ENCODE results near the gene MT1E. TPM values are rescaled to one million over a fixed set of nuclear protein-coding genes. Genes with fewer than 3 reads are reported as not detected.

The MT1E gene
- total and polyA plus RNA-seq, 2 of the 13 experiments (the other 11 are each of a cell fraction or from before 2014, with no cell fraction given): 110 to 1,072 TPM

- TF ChIP-seq ZHX1 (CRISPR knock-in tag; IDR thresholded peaks at IDR 0.05; ENCODE audit: low read depth) (no peak), KDM1A (CRISPR knock-in tag; IDR thresholded peaks at IDR 0.05) (0 out of 2 replicates have a peak, but pooled peaks have one; percentile 51), RCOR2 (CRISPR knock-in tag; IDR thresholded peaks at IDR 0.05) (peak; percentile 54; the same call in 1 of the 2 replicates), RFX5 (IDR thresholded peaks at IDR 0.05; ENCODE audit: low read depth, low read length) (peak; percentile 47; the same call in 1 of the 2 replicates), GABPB1 (CRISPR knock-in tag; IDR thresholded peaks at IDR 0.05) (peak; percentile 24; the same call in 1 of the 2 replicates), NR2F1 (CRISPR knock-in tag; IDR thresholded peaks at IDR 0.05) (peak in 1 of 2 experiments; percentile 41; a peak in 1 of 4 replicates), SOX13 (IDR thresholded peaks at IDR 0.05) (no peak), SOX13 (CRISPR knock-in tag; conservative IDR thresholded peaks at IDR 0.05 in 1 of 2, IDR thresholded peaks at IDR 0.05 in 1 of 2) (no peak), HOXA3 (CRISPR knock-in tag; IDR thresholded peaks at IDR 0.05) (peak; percentile 25; the same call in 1 of the 2 replicates), ZNF83 (CRISPR knock-in tag; IDR thresholded peaks at IDR 0.05; ENCODE audit: borderline replicate concordance) (no peak), ZNF160 (CRISPR knock-in tag; IDR thresholded peaks at IDR 0.05) (no peak), SPEN (CRISPR knock-in tag; IDR thresholded peaks at IDR 0.05; ENCODE audit: low read depth) (peak; percentile 29; the same call in 1 of the 2 replicates), HMG20A (CRISPR knock-in tag; IDR thresholded peaks at IDR 0.05; ENCODE audit: borderline replicate concordance) (peak; percentile 60; the same call in 1 of the 2 replicates), DNMT3B (CRISPR knock-in tag; conservative IDR thresholded peaks at IDR 0.05) (no peak), BORCS8-MEF2B (CRISPR knock-in tag; IDR thresholded peaks at IDR 0.05) (peak; percentile 60; the same call in 1 of the 2 replicates), SOX5 (CRISPR knock-in tag; IDR thresholded peaks at IDR 0.05; ENCODE audit: borderline replicate concordance) (peak; percentile 35; the same call in 1 of the 2 replicates), XRCC5 (optimal IDR thresholded peaks at IDR 0.05; ENCODE audit: low read length) (no peak), HNF4A (CRISPR knock-in tag; IDR thresholded peaks at IDR 0.05) (0 out of 2 replicates have a peak, but pooled peaks have one; percentile 10)
- TF ChIP-seq, protein P1, sequence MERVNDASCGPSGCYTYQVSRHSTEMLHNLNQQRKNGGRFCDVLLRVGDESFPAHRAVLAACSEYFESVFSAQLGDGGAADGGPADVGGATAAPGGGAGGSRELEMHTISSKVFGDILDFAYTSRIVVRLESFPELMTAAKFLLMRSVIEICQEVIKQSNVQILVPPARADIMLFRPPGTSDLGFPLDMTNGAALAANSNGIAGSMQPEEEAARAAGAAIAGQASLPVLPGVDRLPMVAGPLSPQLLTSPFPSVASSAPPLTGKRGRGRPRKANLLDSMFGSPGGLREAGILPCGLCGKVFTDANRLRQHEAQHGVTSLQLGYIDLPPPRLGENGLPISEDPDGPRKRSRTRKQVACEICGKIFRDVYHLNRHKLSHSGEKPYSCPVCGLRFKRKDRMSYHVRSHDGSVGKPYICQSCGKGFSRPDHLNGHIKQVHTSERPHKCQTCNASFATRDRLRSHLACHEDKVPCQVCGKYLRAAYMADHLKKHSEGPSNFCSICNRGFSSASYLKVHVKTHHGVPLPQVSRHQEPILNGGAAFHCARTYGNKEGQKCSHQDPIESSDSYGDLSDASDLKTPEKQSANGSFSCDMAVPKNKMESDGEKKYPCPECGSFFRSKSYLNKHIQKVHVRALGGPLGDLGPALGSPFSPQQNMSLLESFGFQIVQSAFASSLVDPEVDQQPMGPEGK (CRISPR knock-in tag; IDR thresholded peaks at IDR 0.05): 0 out of 2 replicates have a peak, but pooled peaks have one; percentile 14
- TF ChIP-seq, protein P2, sequence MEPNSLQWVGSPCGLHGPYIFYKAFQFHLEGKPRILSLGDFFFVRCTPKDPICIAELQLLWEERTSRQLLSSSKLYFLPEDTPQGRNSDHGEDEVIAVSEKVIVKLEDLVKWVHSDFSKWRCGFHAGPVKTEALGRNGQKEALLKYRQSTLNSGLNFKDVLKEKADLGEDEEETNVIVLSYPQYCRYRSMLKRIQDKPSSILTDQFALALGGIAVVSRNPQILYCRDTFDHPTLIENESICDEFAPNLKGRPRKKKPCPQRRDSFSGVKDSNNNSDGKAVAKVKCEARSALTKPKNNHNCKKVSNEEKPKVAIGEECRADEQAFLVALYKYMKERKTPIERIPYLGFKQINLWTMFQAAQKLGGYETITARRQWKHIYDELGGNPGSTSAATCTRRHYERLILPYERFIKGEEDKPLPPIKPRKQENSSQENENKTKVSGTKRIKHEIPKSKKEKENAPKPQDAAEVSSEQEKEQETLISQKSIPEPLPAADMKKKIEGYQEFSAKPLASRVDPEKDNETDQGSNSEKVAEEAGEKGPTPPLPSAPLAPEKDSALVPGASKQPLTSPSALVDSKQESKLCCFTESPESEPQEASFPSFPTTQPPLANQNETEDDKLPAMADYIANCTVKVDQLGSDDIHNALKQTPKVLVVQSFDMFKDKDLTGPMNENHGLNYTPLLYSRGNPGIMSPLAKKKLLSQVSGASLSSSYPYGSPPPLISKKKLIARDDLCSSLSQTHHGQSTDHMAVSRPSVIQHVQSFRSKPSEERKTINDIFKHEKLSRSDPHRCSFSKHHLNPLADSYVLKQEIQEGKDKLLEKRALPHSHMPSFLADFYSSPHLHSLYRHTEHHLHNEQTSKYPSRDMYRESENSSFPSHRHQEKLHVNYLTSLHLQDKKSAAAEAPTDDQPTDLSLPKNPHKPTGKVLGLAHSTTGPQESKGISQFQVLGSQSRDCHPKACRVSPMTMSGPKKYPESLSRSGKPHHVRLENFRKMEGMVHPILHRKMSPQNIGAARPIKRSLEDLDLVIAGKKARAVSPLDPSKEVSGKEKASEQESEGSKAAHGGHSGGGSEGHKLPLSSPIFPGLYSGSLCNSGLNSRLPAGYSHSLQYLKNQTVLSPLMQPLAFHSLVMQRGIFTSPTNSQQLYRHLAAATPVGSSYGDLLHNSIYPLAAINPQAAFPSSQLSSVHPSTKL (CRISPR knock-in tag; IDR thresholded peaks at IDR 0.05): peak; percentile 48
Observed at GRCh38 chr16:56611281-56611833, 14.2 kb upstream of the MT1E start (continued).

Measured in HepG2 (cell line).